K562 (cell line): Measurements from ENCODE around the gene UQCR11. TPM values are rescaled to one million over a fixed set of nuclear protein-coding genes. Genes with fewer than 3 reads are reported as not detected.

ENCODE experiments used
- BHLHE40 ChIP-seq: IDR thresholded peaks from 2 replicates; pipeline ENCODE4 v1.6.1; 2011; ENCODE audit warnings: low read length, improper control_type of control experiment
- CC2D1A ChIP-seq: fragments of 450-650 bp; IDR thresholded peaks from 2 replicates; pipeline ENCODE4 v1.6.1; 2017; ENCODE audit warnings: mild to moderate bottlenecking
- CTCF ChIP-seq, 3 experiments: IDR thresholded peaks in 2 of 3; conservative IDR thresholded peaks in 1 of 3; 2 replicates each; pipeline ENCODE4 v1.5.1; 2011 to 2012; ENCODE audit warnings: low read length in 3 of 3, mild to moderate bottlenecking in 3 of 3, control low read depth in 2 of 3, improper control_type of control experiment in 1 of 3, inconsistent platforms in 1 of 3, low read depth in 1 of 3, mixed read lengths in 1 of 3, moderate library complexity in 1 of 3; ENCODE audit not compliant: insufficient read depth in 2 of 3
- DIDO1 ChIP-seq: fragments of 450-650 bp; IDR thresholded peaks from 2 replicates; pipeline ENCODE4 v1.6.1; 2016; ENCODE audit warnings: low read depth, missing biosample characterization, missing genetic modification characterization
- ELF2 ChIP-seq: fragments of 250-450 bp; sonication (Bioruptor Pico); IDR thresholded peaks from 2 replicates; pipeline ENCODE4 v1.5.0; 2021; ENCODE audit warnings: mild to moderate bottlenecking
- ESRRA ChIP-seq: fragments of 450-650 bp; IDR thresholded peaks from 2 replicates; pipeline ENCODE4 v1.6.1; 2014; ENCODE audit warnings: low read depth, mild to moderate bottlenecking, moderate library complexity, borderline replicate concordance
- HMBOX1 ChIP-seq: sonication (generic); IDR thresholded peaks from 2 replicates; pipeline ENCODE4 v1.6.1; 2016
- HNRNPL ChIP-seq: fragments of 200-400 bp; formaldehyde crosslinking; IDR thresholded peaks from 2 replicates; pipeline ENCODE4 v1.6.1; 2017; ENCODE audit warnings: low read depth, mild to moderate bottlenecking, low read length
- KLF10 ChIP-seq: fragments of 250-450 bp; sonication (Bioruptor Pico); IDR thresholded peaks from 2 replicates; pipeline ENCODE4 v1.6.1; 2021; ENCODE audit warnings: matching md5 sums
- MEF2A ChIP-seq: IDR thresholded peaks from 2 replicates; pipeline ENCODE4 v1.6.1; 2011; ENCODE audit warnings: low read depth, mild to moderate bottlenecking, low read length, moderate library complexity; ENCODE audit not compliant: control insufficient read depth
- MYC ChIP-seq, 2 experiments: fragments of 250-450 bp in 1 of 2; sonication (Bioruptor Pico) in 1 of 2; IDR thresholded peaks; 2 replicates each; pipeline versions ENCODE4 v1.5.1 to v1.6.1; 2012 to 2021; ENCODE audit warnings: low read depth in 2 of 2, borderline replicate concordance in 1 of 2, improper control_type of control experiment in 1 of 2, low read length in 1 of 2, mild to moderate bottlenecking in 1 of 2, moderate library complexity in 1 of 2
- PCBP1 ChIP-seq: fragments of 200-400 bp; formaldehyde crosslinking; IDR thresholded peaks from 2 replicates; pipeline ENCODE4 v1.6.1; 2018; ENCODE audit warnings: mild to moderate bottlenecking, low read depth, low read length; ENCODE audit not compliant: poor library complexity, severe bottlenecking
- SAFB2 ChIP-seq: fragments of 200-400 bp; formaldehyde crosslinking; IDR thresholded peaks from 2 replicates; pipeline ENCODE4 v1.6.1; 2018; ENCODE audit warnings: borderline replicate concordance, low read length, low read depth, moderate library complexity; ENCODE audit not compliant: severe bottlenecking
- SLC30A9 ChIP-seq: fragments of 250-450 bp; sonication (Bioruptor Pico); IDR thresholded peaks from 2 replicates; pipeline ENCODE4 v1.8.0; 2022; ENCODE audit warnings: mild to moderate bottlenecking, moderate library complexity
- SOX6 ChIP-seq: fragments of 450-650 bp; IDR thresholded peaks from 2 replicates; pipeline ENCODE4 v1.6.1; 2014; ENCODE audit warnings: mild to moderate bottlenecking
- TCF7L2 ChIP-seq: fragments of 150-350 bp; IDR thresholded peaks from 2 replicates; pipeline ENCODE4 v1.6.1; 2016; ENCODE audit warnings: low read depth, mild to moderate bottlenecking, low read length, moderate library complexity
- TRIM24 ChIP-seq, 2 experiments: fragments of 450-650 bp; IDR thresholded peaks; 2 replicates each; pipeline ENCODE4 v1.6.1; 2016
- XRCC4 ChIP-seq: IDR thresholded peaks from one replicate; pipeline ENCODE4 v1.6.1; 2011; ENCODE audit not compliant: insufficient read depth, insufficient read length; ENCODE audit errors: extremely low read depth
- ZNF316 ChIP-seq: fragments of 450-650 bp; IDR thresholded peaks from 2 replicates; pipeline ENCODE4 v1.6.1; 2016
- ZNF583 ChIP-seq: fragments of 250-450 bp; sonication (Bioruptor Pico); IDR thresholded peaks from 2 replicates; pipeline ENCODE4 v1.4.0; 2020
- polyA plus RNA-seq, 8 experiments: library from polyadenylated mRNA; depleted of rRNA in 4 of 8; stranded (reverse) in 5 of 8; unstranded in 3 of 8; fragments of >200 nt; fragmentation: Nextera tagmentation in 2 of 8; fragmentation: Illumina TruSeq in 1 of 8; extraction: Ambion mirVana in 2 of 8; extraction: Trizol in 1 of 8; gene quantifications; 2 replicates each; pipeline versions ENCODE4 v1.2.1 to v1.2.3, GENCODE V29; 2011 to 2014; ENCODE audit warnings: inconsistent platforms in 1 of 8, missing spikeins in 1 of 8
- total RNA-seq, 7 experiments: library from RNA; depleted of rRNA in 6 of 7; stranded (reverse); fragments of >200 nt in 6 of 7; fragmentation: Illumina TruSeq in 2 of 7; extraction: Trizol in 2 of 7; gene quantifications; 2 replicates each; pipeline versions ENCODE4 v1.2.1 to v1.2.3, GENCODE V29; 2011 to 2021; ENCODE audit warnings: low replicate concordance in 1 of 7
- TF ChIP-seq, protein P1 (sequence below): fragments of 250-450 bp; sonication (Bioruptor Pico); IDR thresholded peaks from 2 replicates; pipeline ENCODE4 v1.6.1; 2021; ENCODE audit warnings: mild to moderate bottlenecking
- TF ChIP-seq, protein P2 (sequence below), 2 experiments: fragments of 450-650 bp in 1 of 2; sonication (generic) in 1 of 2; formaldehyde crosslinking in 1 of 2; IDR thresholded peaks in 1 of 2; conservative IDR thresholded peaks in 1 of 2; 2 replicates each; pipeline versions ENCODE4 v1.6.1 to v1.8.1; 2016 to 2023; ENCODE audit warnings: mild to moderate bottlenecking in 2 of 2, moderate library complexity in 2 of 2, inconsistent platforms in 1 of 2, missing genetic modification reagents in 1 of 2
- TF ChIP-seq, protein P3 (sequence below): fragments of 450-650 bp; IDR thresholded peaks from 2 replicates; pipeline ENCODE4 v1.7.1; 2018; ENCODE audit warnings: mild to moderate bottlenecking, low read depth; ENCODE audit not compliant: partially characterized antibody

Gene UQCR11
- total and polyA plus RNA-seq, 9 of the 15 experiments (the other 6 are each of a cell fraction or from before 2014, with no cell fraction given), result 57.6 to 394 (median 259) TPM

GRCh38 chr19:1569997-1570396, 35.3 kb downstream of the UQCR11 start (continued):
- TF ChIP-seq, protein P1, sequence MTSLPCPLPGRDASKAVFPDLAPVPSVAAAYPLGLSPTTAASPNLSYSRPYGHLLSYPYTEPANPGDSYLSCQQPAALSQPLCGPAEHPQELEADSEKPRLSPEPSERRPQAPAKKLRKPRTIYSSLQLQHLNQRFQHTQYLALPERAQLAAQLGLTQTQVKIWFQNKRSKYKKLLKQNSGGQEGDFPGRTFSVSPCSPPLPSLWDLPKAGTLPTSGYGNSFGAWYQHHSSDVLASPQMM, result no peak
- TF ChIP-seq SOX6 (no peak), SAFB2 (no peak), ELF2 (no peak), MYC (IDR thresholded peaks at IDR 0.05; ENCODE audit: low read depth, low read length) (no peak), MYC (CRISPR knock-in tag; IDR thresholded peaks at IDR 0.05; ENCODE audit: borderline replicate concordance, low read depth) (no peak), TRIM24 (IDR thresholded peaks at IDR 0.05) (0 out of 4 replicates have a peak, but pooled peaks of 1 of the 2 experiments have one; percentile 25), DIDO1 (tag) (no peak), ZNF583 (CRISPR knock-in tag) (no peak), SLC30A9 (CRISPR knock-in tag) (no peak), HNRNPL (no peak), CTCF (IDR thresholded peaks at IDR 0.05 in 2 of 3, conservative IDR thresholded peaks at IDR 0.05 in 1 of 3; ENCODE audit: insufficient read depth in 2 of 3, low read depth in 1 of 3, low read length in 3 of 3) (no peak), ZNF316 (no peak), BHLHE40 (no peak), PCBP1 (no peak), HMBOX1 (no peak), TCF7L2 (no peak), MEF2A (no peak), CC2D1A (no peak), KLF10 (CRISPR knock-in tag) (no peak), ESRRA (no peak), XRCC4 (no peak)
- TF ChIP-seq, protein P2, sequence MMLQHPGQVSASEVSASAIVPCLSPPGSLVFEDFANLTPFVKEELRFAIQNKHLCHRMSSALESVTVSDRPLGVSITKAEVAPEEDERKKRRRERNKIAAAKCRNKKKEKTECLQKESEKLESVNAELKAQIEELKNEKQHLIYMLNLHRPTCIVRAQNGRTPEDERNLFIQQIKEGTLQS (IDR thresholded peaks at IDR 0.05), result no peak
- TF ChIP-seq, protein P2 (CRISPR knock-in tag; conservative IDR thresholded peaks at IDR 0.05), result no peak
- TF ChIP-seq, protein P3, sequence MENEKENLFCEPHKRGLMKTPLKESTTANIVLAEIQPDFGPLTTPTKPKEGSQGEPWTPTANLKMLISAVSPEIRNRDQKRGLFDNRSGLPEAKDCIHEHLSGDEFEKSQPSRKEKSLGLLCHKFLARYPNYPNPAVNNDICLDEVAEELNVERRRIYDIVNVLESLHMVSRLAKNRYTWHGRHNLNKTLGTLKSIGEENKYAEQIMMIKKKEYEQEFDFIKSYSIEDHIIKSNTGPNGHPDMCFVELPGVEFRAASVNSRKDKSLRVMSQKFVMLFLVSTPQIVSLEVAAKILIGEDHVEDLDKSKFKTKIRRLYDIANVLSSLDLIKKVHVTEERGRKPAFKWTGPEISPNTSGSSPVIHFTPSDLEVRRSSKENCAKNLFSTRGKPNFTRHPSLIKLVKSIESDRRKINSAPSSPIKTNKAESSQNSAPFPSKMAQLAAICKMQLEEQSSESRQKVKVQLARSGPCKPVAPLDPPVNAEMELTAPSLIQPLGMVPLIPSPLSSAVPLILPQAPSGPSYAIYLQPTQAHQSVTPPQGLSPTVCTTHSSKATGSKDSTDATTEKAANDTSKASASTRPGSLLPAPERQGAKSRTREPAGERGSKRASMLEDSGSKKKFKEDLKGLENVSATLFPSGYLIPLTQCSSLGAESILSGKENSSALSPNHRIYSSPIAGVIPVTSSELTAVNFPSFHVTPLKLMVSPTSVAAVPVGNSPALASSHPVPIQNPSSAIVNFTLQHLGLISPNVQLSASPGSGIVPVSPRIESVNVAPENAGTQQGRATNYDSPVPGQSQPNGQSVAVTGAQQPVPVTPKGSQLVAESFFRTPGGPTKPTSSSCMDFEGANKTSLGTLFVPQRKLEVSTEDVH, result no peak
